KMS-11 (cell line): ENCODE results near the gene ZNF841.
A peak's percentile ranks its signal among the peaks of the same experiment; 100 is the strongest.

Experiments used
- H2AFZ ChIP-seq: fragments of 200-600 bp; sonication (generic); 2 replicates; pipeline ENCODE4 v1.6.1; 2016; ENCODE audit warnings: antibody characterized with exemption, mixed run types, low read depth
- H3K27ac ChIP-seq: fragments of 200-600 bp; sonication (generic); 2 replicates; pipeline ENCODE4 v1.6.1; 2016; ENCODE audit warnings: mild to moderate bottlenecking, mixed run types
- H3K27me3 ChIP-seq: fragments of 200-600 bp; sonication (generic); 2 replicates; pipeline ENCODE4 v1.6.1; 2017; ENCODE audit warnings: mild to moderate bottlenecking, low read depth, mixed run types, moderate library complexity; ENCODE audit not compliant: insufficient read depth
- H3K36me3 ChIP-seq: fragments of 200-600 bp; sonication (generic); 2 replicates; pipeline ENCODE4 v1.6.1; 2017; ENCODE audit warnings: mild to moderate bottlenecking, mixed run types; ENCODE audit not compliant: insufficient read depth
- H3K4me1 ChIP-seq: fragments of 200-600 bp; sonication (generic); 2 replicates; pipeline ENCODE4 v1.6.1; 2016; ENCODE audit warnings: mild to moderate bottlenecking, low read depth, mixed run types; ENCODE audit not compliant: poor library complexity, severe bottlenecking
- H3K4me2 ChIP-seq: fragments of 200-600 bp; sonication (generic); 2 replicates; pipeline ENCODE4 v1.7.0; 2016; ENCODE audit warnings: mild to moderate bottlenecking, mixed run types
- H3K4me3 ChIP-seq: fragments of 200-600 bp; sonication (generic); IDR thresholded peaks from 2 replicates; pipeline ENCODE4 v1.6.1; 2017; ENCODE audit warnings: low read depth, low read length, mixed read lengths; ENCODE audit not compliant: insufficient read depth
- H3K79me2 ChIP-seq: fragments of 200-600 bp; sonication (generic); 2 replicates; pipeline ENCODE4 v1.6.1; 2016; ENCODE audit warnings: low read depth, mixed run types; ENCODE audit not compliant: insufficient read depth
- H3K9ac ChIP-seq: fragments of 200-600 bp; sonication (generic); 2 replicates; pipeline ENCODE4 v1.6.1; 2016; ENCODE audit warnings: mild to moderate bottlenecking, mixed run types
- H4K20me1 ChIP-seq: fragments of 200-600 bp; sonication (generic); 2 replicates; pipeline ENCODE4 v1.6.1; 2016; ENCODE audit warnings: mild to moderate bottlenecking, mixed run types; ENCODE audit not compliant: insufficient read depth
- CTCF ChIP-seq: fragments of 200-600 bp; sonication (generic); conservative IDR thresholded peaks from 2 replicates; pipeline ENCODE4 v1.6.1; 2017; ENCODE audit warnings: low read depth, mild to moderate bottlenecking, antibody characterized with exemption, low read length, moderate library complexity, mixed read lengths

Gene ZNF841

DNA sequence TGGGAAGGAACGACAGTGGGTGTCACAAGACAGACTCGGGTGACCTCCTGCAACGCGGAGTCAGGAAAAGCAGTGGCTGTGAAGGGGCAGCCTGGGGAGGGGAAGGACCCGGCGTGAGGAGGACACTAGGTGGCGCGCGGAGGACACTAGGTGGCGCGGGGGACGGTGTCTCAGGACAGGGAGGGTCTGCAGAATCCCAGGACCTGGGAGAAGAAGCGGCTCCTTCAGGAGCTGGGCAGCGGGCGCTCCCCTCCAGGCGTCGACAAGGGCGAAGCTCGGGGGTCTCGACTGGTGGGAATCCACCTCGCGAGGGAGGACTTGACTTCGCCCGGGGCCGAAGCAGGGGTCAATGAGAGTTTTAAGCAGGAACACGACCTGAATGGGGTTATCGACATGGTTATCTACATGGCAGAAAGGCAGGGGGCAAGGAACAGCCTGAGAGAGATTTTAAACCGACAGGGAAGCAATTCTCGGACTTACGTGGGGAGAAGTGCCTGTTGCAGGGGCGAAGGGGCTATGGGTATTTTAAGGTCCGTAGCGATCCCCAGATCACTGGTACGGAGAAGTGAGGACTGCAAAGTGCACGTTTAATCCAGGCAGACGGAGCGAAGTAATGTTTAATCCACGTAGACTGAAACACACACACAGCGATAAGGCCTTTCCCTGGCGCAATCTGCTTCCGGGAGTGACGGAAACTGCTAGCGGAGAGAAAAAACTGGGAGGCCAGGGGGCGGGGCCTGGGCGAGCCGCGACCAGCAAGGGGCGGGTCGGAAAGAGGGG, 43.9 kb upstream of the ZNF841 start, which contains the start of gene ZNF616:
Gene ZNF616 (minus strand): TSS at position 687 of the 780 bp plus-strand sequence. CDS start 9,426 bp downstream, outside the sequence.
- peak within 1 kb of the TSS; percentile 37 for H3K4me3 ChIP-seq
- peak within 1 kb of the TSS; percentile 75 for H3K9ac ChIP-seq
- no peaks in the 10 kb centered on the region for H3K27me3 ChIP-seq
- peaks cover 10% of the 10 kb centered on the region for H3K4me1 ChIP-seq
- H3K36me3 ChIP-seq: no peaks in the 10 kb centered on the region
- H4K20me1 ChIP-seq: no peaks in the 10 kb centered on the region
- H3K4me2 ChIP-seq: peak within 1 kb of the TSS; percentile 71
- 0 out of 2 replicates have a peak, but pooled peaks cover 6% of the 10 kb centered on the region for H3K79me2 ChIP-seq
- peak within 1 kb of the TSS; percentile 95 for H2AFZ ChIP-seq
- H3K27ac ChIP-seq: peak within 1 kb of the TSS; percentile 74
- TF ChIP-seq CTCF: peak; percentile 83

DNA sequence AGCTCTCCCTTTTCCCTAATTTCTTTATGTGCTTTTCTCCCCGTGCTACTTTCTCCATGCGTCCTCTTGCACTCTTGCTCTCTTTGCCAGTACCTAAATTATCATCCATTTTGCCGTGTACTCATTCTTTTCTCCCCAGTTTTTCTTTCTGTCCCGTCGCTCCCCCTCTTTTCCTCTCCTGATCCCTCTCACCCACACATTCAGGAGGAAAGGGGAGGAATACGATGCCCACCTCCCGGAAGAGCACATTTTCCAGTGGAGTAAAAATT, 43.4 kb upstream of the ZNF841 start:
- Histone ChIP-seq H3K9ac (peak overlapping the region; percentile 75; the same call in 1 of the 2 replicates), H3K79me2 (0 out of 2 replicates have a peak, but pooled peaks cover 6% of the 10 kb centered on the region), H3K36me3 (no peaks in the 10 kb centered on the region), H3K4me2 (peak overlapping the region; percentile 66), H3K4me1 (peaks cover 10% of the 10 kb centered on the region), H2AFZ (peak overlapping the region; percentile 86), H3K27ac (peak overlapping the region; percentile 74; the same call in 1 of the 2 replicates), H4K20me1 (no peaks in the 10 kb centered on the region), H3K4me3 (peak overlapping the region; percentile 37), H3K27me3 (no peaks in the 10 kb centered on the region)
- no peak for TF ChIP-seq CTCF

- peak overlapping the region; percentile 74; the same call in 1 of the 2 replicates for H3K27ac ChIP-seq
- peak overlapping the region; percentile 37 for H3K4me3 ChIP-seq
- H3K79me2 ChIP-seq: 0 out of 2 replicates have a peak, but pooled peaks cover 6% of the 10 kb centered on the region
- H2AFZ ChIP-seq: peak overlapping the region; percentile 86
- H3K36me3 ChIP-seq: no peaks in the 10 kb centered on the region
- no peak for TF ChIP-seq CTCF
- peak overlapping the region; percentile 66 for H3K4me2 ChIP-seq
- H3K9ac ChIP-seq: peak overlapping the region; percentile 75; the same call in 1 of the 2 replicates
- H3K4me1 ChIP-seq: peaks cover 10% of the 10 kb centered on the region
- H4K20me1 ChIP-seq: no peaks in the 10 kb centered on the region
- no peaks in the 10 kb centered on the region for H3K27me3 ChIP-seq
Observed at GRCh38 chr19:52138278-52138982, 42.9 kb upstream of the ZNF841 start.

GRCh38 chr19:52120286-52120685, 24.7 kb upstream of the ZNF841 start:
- no peak for TF ChIP-seq CTCF
- Histone ChIP-seq H3K36me3 (peaks cover 2% of the 10 kb centered on the region), H3K27ac (no peak overlapping the region), H3K4me2 (no peak overlapping the region), H4K20me1 (no peaks in the 10 kb centered on the region), H3K4me1 (no peaks in the 10 kb centered on the region), H3K4me3 (no peak overlapping the region), H3K9ac (no peak overlapping the region), H3K27me3 (no peaks in the 10 kb centered on the region), H2AFZ (no peak overlapping the region), H3K79me2 (no peaks in the 10 kb centered on the region)
